Inflammatory macrophage treated with lipopolysaccharide for 1 hour (primary cell): ENCODE results near the gene FOXM1.

Experiments
- DNase-seq, 2 donors: peaks; one replicate each; pipeline ENCODE4 v3.0.0-alpha.2; 2020 to 2022

Gene FOXM1

GRCh38 chr12:2877047-2877952 lies at the start of gene FOXM1, which contains the start of gene RHNO1:
Gene FOXM1 (minus strand): TSS chr12:2877174. CDS start chr12:2874478, 2,696 bp downstream.
Gene RHNO1 (plus strand): TSS chr12:2877223. CDS start chr12:2885367, 8,144 bp downstream.
- peak; percentile 75 to 90 for DNase-seq

- DNase-seq = no peak
Observed at GRCh38 chr12:2925322-2925995, 48.5 kb upstream of the FOXM1 start.

- no peak for DNase-seq
Observed at GRCh38 chr12:2924019-2924418, 47.0 kb upstream of the FOXM1 start.

- DNase-seq = no peak
Observed at GRCh38 chr12:2923057-2923456, 46.1 kb upstream of the FOXM1 start.

- no peak for DNase-seq
Observed at GRCh38 chr12:2922329-2922728, 45.4 kb upstream of the FOXM1 start.

- no peak for DNase-seq
Observed at GRCh38 chr12:2919249-2919648, 42.3 kb upstream of the FOXM1 start.

GRCh38 chr12:2912216-2912575 lies 35.2 kb upstream of the FOXM1 start:
- no peak for DNase-seq

GRCh38 chr12:2904260-2904659 lies 27.3 kb upstream of the FOXM1 start:
- no peak for DNase-seq

GRCh38 chr12:2902272-2902880 lies 25.4 kb upstream of the FOXM1 start:
- DNase-seq = no peak

- no peak for DNase-seq
Observed at GRCh38 chr12:2900642-2901041, 23.7 kb upstream of the FOXM1 start.

- DNase-seq = no peak
Observed at GRCh38 chr12:2897418-2897817, 20.4 kb upstream of the FOXM1 start.

- no peak for DNase-seq
Observed at GRCh38 chr12:2895511-2895910, 18.5 kb upstream of the FOXM1 start.

- no peak for DNase-seq
Observed at GRCh38 chr12:2895051-2895451, 18.1 kb upstream of the FOXM1 start.

- DNase-seq = no peak
Observed at GRCh38 chr12:2893007-2893406, 16.0 kb upstream of the FOXM1 start.

GRCh38 chr12:2892246-2892645 lies 15.3 kb upstream of the FOXM1 start:
- DNase-seq = no peak

GRCh38 chr12:2891240-2892053 lies 14.5 kb upstream of the FOXM1 start:
- DNase-seq = peak; percentile 8 to 15

- DNase-seq = peak; percentile 93 to 98
Observed at GRCh38 chr12:2890388-2891239, 13.6 kb upstream of the FOXM1 start, which contains the start of gene TULP3. Gene TULP3 (plus strand): TSS chr12:2890891. CDS start chr12:2890948, 57 bp downstream.

- no peak for DNase-seq
Observed at GRCh38 chr12:2890001-2890387, 13.0 kb upstream of the FOXM1 start.

- no peak for DNase-seq
Observed at GRCh38 chr12:2886768-2887450, 9.9 kb upstream of the FOXM1 start.

GRCh38 chr12:2884810-2885209 lies 7.8 kb upstream of the FOXM1 start:
- DNase-seq = no peak

GRCh38 chr12:2879853-2880252 lies 2.9 kb upstream of the FOXM1 start:
- no peak for DNase-seq
